ENCODE results near the gene AREG. TPM values are rescaled to one million over a fixed set of nuclear protein-coding genes. Genes with fewer than 3 reads are reported as not detected.

Gene AREG
- total RNA-seq, 1 experiment from 2014 or later: 203 TPM

DNA sequence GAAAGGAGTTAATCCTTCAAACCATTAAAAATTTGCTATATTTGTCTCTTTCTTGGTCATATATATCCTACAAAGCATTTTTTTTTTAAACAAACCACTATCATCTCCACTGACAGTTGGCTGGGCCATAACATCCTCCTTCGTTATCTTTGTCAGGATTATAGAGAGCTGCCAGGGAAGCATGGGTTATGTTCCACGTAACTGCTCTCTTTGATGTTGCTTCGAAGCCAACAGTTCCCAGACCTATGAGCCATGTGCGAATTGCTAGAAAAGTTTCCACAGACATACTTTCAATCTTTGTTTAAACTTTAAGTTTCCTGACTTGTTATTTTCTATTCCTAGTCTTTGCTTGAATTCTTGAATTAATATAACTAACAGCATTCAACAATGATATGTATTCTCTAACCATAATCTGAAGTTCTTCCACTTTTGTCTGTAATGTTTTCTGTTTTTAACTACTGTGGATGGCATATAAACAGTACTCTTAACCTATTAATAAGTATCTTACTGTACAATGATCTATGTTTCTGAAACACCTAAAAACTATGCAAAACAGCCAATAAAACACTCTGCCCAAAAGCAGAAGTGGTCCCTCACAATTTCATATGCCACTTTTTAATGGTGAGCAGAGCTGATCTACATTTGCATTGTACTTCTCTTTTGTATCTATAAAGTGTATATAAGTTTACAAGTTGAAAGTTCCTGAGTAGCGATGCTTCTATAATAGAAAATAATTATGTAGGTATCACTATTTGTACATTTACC lies 42.1 kb upstream of the AREG start:
- H2AFZ ChIP-seq (ENCODE audit: low read length): no peak overlapping the region
- H3K79me2 ChIP-seq (ENCODE audit: low read length): no peaks in the 10 kb centered on the region
- TF ChIP-seq EZH2 (IDR thresholded peaks at IDR 0.05; ENCODE audit: low read length, unreplicated experiment): no peak
- no peaks in the 10 kb centered on the region for H3K9me2 ChIP-seq (replicated peaks; ENCODE audit: low read length)
- no peak overlapping the region for H3K27ac ChIP-seq (ENCODE audit: low read length)
- H3K4me3 ChIP-seq (ENCODE audit: low read length): no peak overlapping the region
- no peaks in the 10 kb centered on the region for H3K9me3 ChIP-seq (ENCODE audit: low read length)
- peaks cover 5% of the 10 kb centered on the region for H3K4me1 ChIP-seq (ENCODE audit: insufficient read depth, low read length)
- H3F3A ChIP-seq (ENCODE audit: low read length, unreplicated experiment): no peaks in the 10 kb centered on the region
- ChIA-PET POLR2A (ENCODE audit: unreplicated experiment) (no interaction called here), CTCF (no interaction called here)
- H3K4me2 ChIP-seq (ENCODE audit: low read length): no peak overlapping the region
- no peak for DNase-seq
- H3K27me3 ChIP-seq (ENCODE audit: low read length): no peaks in the 10 kb centered on the region
- no TSS peak for BruUV-seq (replicated peaks)
- no peaks in the 10 kb centered on the region for H4K20me1 ChIP-seq (ENCODE audit: low read length)
- intact Hi-C loops (cut with micrococcal nuclease): no loop called here
- no peaks in the 10 kb centered on the region for H3K36me3 ChIP-seq (ENCODE audit: low read depth, low read length)
- H3K9ac ChIP-seq (ENCODE audit: low read length): no peak overlapping the region
- ATAC-seq: no peak

DNA sequence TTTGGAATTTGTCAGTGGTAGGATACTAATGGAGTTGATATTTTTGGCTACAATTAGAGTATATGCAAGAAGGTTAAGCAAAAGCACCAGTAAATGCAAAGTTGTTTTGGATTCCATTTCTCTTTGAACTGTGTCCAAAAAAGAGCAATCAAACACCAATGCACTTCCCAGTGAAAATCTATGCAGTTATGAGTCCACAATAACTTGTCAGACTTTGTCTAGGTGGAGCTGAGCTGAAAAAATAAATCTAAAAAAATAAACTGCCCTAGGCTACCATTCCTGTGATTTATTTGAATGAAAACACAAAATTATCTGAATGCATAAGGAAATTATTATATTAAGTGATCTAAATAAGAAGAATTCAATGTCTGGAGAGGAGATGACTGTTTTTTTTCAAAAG lies 37.0 kb upstream of the AREG start:
- BruUV-seq (replicated peaks): no TSS peak
- peak overlapping the region; percentile 26; the same call in 1 of the 2 replicates for H3K4me2 ChIP-seq (ENCODE audit: low read length)
- no peaks in the 10 kb centered on the region for H3K27me3 ChIP-seq (ENCODE audit: low read length)
- TF ChIP-seq EZH2phosphoT487 (IDR thresholded peaks at IDR 0.05; ENCODE audit: borderline replicate concordance, low read length) (no peak), EZH2 (IDR thresholded peaks at IDR 0.05; ENCODE audit: low read length, unreplicated experiment) (no peak)
- TF ChIP-seq, protein P1, sequence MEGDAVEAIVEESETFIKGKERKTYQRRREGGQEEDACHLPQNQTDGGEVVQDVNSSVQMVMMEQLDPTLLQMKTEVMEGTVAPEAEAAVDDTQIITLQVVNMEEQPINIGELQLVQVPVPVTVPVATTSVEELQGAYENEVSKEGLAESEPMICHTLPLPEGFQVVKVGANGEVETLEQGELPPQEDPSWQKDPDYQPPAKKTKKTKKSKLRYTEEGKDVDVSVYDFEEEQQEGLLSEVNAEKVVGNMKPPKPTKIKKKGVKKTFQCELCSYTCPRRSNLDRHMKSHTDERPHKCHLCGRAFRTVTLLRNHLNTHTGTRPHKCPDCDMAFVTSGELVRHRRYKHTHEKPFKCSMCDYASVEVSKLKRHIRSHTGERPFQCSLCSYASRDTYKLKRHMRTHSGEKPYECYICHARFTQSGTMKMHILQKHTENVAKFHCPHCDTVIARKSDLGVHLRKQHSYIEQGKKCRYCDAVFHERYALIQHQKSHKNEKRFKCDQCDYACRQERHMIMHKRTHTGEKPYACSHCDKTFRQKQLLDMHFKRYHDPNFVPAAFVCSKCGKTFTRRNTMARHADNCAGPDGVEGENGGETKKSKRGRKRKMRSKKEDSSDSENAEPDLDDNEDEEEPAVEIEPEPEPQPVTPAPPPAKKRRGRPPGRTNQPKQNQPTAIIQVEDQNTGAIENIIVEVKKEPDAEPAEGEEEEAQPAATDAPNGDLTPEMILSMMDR (conservative IDR thresholded peaks at IDR 0.05; ENCODE audit: low read depth, low read length): no peak
- no peak overlapping the region for H3K4me3 ChIP-seq (ENCODE audit: low read length)
- peak overlapping the region; percentile 56 for H3K9ac ChIP-seq (ENCODE audit: low read length)
- H2AFZ ChIP-seq (ENCODE audit: low read length): no peak overlapping the region
- no peaks in the 10 kb centered on the region for H3F3A ChIP-seq (ENCODE audit: low read length, unreplicated experiment)
- H4K20me1 ChIP-seq (ENCODE audit: low read length): no peaks in the 10 kb centered on the region
- no peaks in the 10 kb centered on the region for H3K79me2 ChIP-seq (ENCODE audit: low read length)
- no peaks in the 10 kb centered on the region for H3K9me3 ChIP-seq (ENCODE audit: low read length)
- intact Hi-C loops (cut with micrococcal nuclease): no loop called here
- CTCF ChIA-PET: no interaction called here
- peaks cover 16% of the 10 kb centered on the region for H3K4me1 ChIP-seq (ENCODE audit: insufficient read depth, low read length)
- H3K36me3 ChIP-seq (ENCODE audit: low read depth, low read length): no peaks in the 10 kb centered on the region
- DNase-seq (no peak), ATAC-seq (no peak)
- no peaks in the 10 kb centered on the region for H3K9me2 ChIP-seq (replicated peaks; ENCODE audit: low read length)
- peak overlapping the region; percentile 83 for H3K27ac ChIP-seq (ENCODE audit: low read length)
- POLR2A ChIA-PET (ENCODE audit: unreplicated experiment): no interaction called here

DNA sequence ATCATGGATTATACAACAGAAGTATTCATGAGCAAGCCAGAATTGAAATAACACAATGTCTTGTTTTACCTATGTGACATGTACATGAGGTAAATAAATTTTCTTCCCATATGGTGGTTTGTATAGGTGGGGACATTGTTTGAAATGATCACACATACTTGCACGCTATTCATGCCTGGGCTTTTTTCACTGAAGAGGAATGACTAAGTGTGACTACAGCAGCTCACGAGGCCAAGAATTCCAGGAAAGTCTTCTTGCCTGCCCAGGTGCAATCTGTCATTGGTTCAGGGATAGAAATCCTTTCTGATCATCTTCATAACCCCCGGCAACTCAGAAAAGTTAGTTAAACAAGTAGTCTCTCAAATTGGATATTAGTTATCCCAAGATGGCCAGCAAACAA lies 36.3 kb upstream of the AREG start:
- TF ChIP-seq EZH2phosphoT487 (IDR thresholded peaks at IDR 0.05; ENCODE audit: borderline replicate concordance, low read length) (no peak), EZH2 (IDR thresholded peaks at IDR 0.05; ENCODE audit: low read length, unreplicated experiment) (no peak)
- TF ChIP-seq, protein P1 (conservative IDR thresholded peaks at IDR 0.05; ENCODE audit: low read depth, low read length): no peak
- H3F3A ChIP-seq (ENCODE audit: low read length, unreplicated experiment): no peaks in the 10 kb centered on the region
- H2AFZ ChIP-seq (ENCODE audit: low read length): no peak overlapping the region
- H3K9ac ChIP-seq (ENCODE audit: low read length): peak overlapping the region; percentile 56
- peak overlapping the region; percentile 83 for H3K27ac ChIP-seq (ENCODE audit: low read length)
- peak; percentile 83 for DNase-seq
- H3K79me2 ChIP-seq (ENCODE audit: low read length): no peaks in the 10 kb centered on the region
- H3K9me2 ChIP-seq (replicated peaks; ENCODE audit: low read length): no peaks in the 10 kb centered on the region
- H4K20me1 ChIP-seq (ENCODE audit: low read length): no peaks in the 10 kb centered on the region
- peaks cover 16% of the 10 kb centered on the region for H3K4me1 ChIP-seq (ENCODE audit: insufficient read depth, low read length)
- BruUV-seq (replicated peaks): no TSS peak
- H3K9me3 ChIP-seq (ENCODE audit: low read length): no peaks in the 10 kb centered on the region
- peak overlapping the region; percentile 26; the same call in 1 of the 2 replicates for H3K4me2 ChIP-seq (ENCODE audit: low read length)
- H3K27me3 ChIP-seq (ENCODE audit: low read length): no peaks in the 10 kb centered on the region
- intact Hi-C loops (cut with micrococcal nuclease): no loop called here
- no peaks in the 10 kb centered on the region for H3K36me3 ChIP-seq (ENCODE audit: low read depth, low read length)
- no peak overlapping the region for H3K4me3 ChIP-seq (ENCODE audit: low read length)
- ATAC-seq: peak; percentile 85
- CTCF ChIA-PET: no interaction called here
- POLR2A ChIA-PET (ENCODE audit: unreplicated experiment): interaction anchor here (0.5 kb wide), 1 partner anchor 46 kb away, joined by 3 read pairs; no protein-coding TSS in a partner anchor

Measured in PC-3 (cell line).